HCT116 (cell line): ENCODE data around the gene ATXN2. TPM values are rescaled to one million over a fixed set of nuclear protein-coding genes. Genes with fewer than 3 reads are reported as not detected.
A peak's percentile ranks its signal among the peaks of the same experiment; 100 is the strongest.

Experiments used
- ATAC-seq: fragments of 200-7000 bp; cut with Tn5 transposase; 2 replicates; pipeline ENCODE4 v1.9.1; 2020; ENCODE audit warnings: mild to moderate bottlenecking, moderate library complexity
- BruUV-seq: library from RNA; stranded (reverse); fragments of 400-500 nt; replicated peaks from 2 replicates; lab custom pipeline; 2021; lab: Mats Ljungman, UMichigan
- CTCF ChIA-PET: fragments of 300-600 bp; sonication (Branson Sonifier 250); formaldehyde crosslinking; loops from one replicate; lab custom pipeline; 2021; ENCODE audit warnings: antibody characterized with exemption; lab: Charles Lee
- POLR2A ChIA-PET: fragments of 300-600, 350-600 bp; sonication (Branson Sonifier 250); formaldehyde crosslinking; loops from one replicate; lab custom pipeline; 2021; ENCODE audit warnings: antibody characterized with exemption; lab: Charles Lee
- RAD21 ChIA-PET, 2 experiments: fragments of 300-600 bp; sonication (Branson Sonifier 250); formaldehyde crosslinking; loops; one replicate each; lab custom pipeline; 2023; ENCODE audit warnings: low total read pairs in 2 of 2; ENCODE audit not compliant: uncharacterized antibody in 2 of 2, unreplicated experiment in 2 of 2, low non-redundant PET in 1 of 2; lab: Charles Lee
- DNase-seq: peaks from one replicate; pipeline ENCODE4 v3.0.0-alpha.2; 2010; ENCODE audit warnings: low read depth, low spot score
- H2AFZ ChIP-seq: fragments of 200-600 bp; shearing (Covaris generic), sonication (generic); 2 replicates; pipeline ENCODE4 v1.6.1; 2017; ENCODE audit warnings: low read depth, mixed run types, mixed read lengths, antibody characterized with exemption, low read length; ENCODE audit not compliant: poor library complexity, severe bottlenecking
- H3K27ac ChIP-seq: 2 replicates; pipeline ENCODE4 v1.5.1; 2012; ENCODE audit warnings: low read depth, low read length
- H3K27me3 ChIP-seq: fragments of 200-600 bp; sonication (generic); 2 replicates; pipeline ENCODE4 v1.6.1; 2016; ENCODE audit warnings: mixed run types, low read length, mixed read lengths; ENCODE audit not compliant: insufficient read depth
- H3K36me3 ChIP-seq, 2 experiments: fragments of 200-500 bp in 1 of 2; fragments of 200-600 bp in 1 of 2; sonication (Bioruptor generic) in 1 of 2; sonication (generic) in 1 of 2; 2 replicates each; pipeline versions ENCODE4 v1.5.1 to v1.6.1; 2014 to 2016; ENCODE audit warnings: low read length in 2 of 2, inconsistent platforms in 1 of 2, mixed read lengths in 1 of 2, mixed run types in 1 of 2; ENCODE audit not compliant: insufficient read depth in 2 of 2, control insufficient read depth in 1 of 2
- H3K4me1 ChIP-seq, 2 experiments: fragments of 200-600 bp in 1 of 2; sonication (generic) in 1 of 2; 2 replicates each; pipeline versions ENCODE4 v1.5.1 to v1.6.1; 2012 to 2017; ENCODE audit warnings: low read length in 2 of 2, inconsistent platforms in 1 of 2, mild to moderate bottlenecking in 1 of 2, mixed read lengths in 1 of 2, mixed run types in 1 of 2, moderate library complexity in 1 of 2; ENCODE audit not compliant: insufficient read depth in 2 of 2, control insufficient read depth in 1 of 2
- H3K4me2 ChIP-seq: fragments of 200-600 bp; sonication (generic); 2 replicates; pipeline ENCODE4 v1.6.1; 2017; ENCODE audit warnings: mixed run types, low read length, mixed read lengths
- H3K4me3 ChIP-seq, 2 experiments: fragments of 200-600 bp in 1 of 2; sonication (generic) in 1 of 2; replicated peaks in 1 of 2; 2 replicates each; pipeline ENCODE4 v1.5.1; 2011 to 2016; ENCODE audit warnings: low read length in 2 of 2, control low read depth in 1 of 2, low read depth in 1 of 2, mild to moderate bottlenecking in 1 of 2, mixed read lengths in 1 of 2, mixed run types in 1 of 2
- H3K79me2 ChIP-seq: fragments of 200-600 bp; sonication (generic); 2 replicates; pipeline ENCODE4 v1.6.1; 2017; ENCODE audit warnings: mild to moderate bottlenecking, mixed run types, low read length, moderate library complexity, mixed read lengths; ENCODE audit not compliant: insufficient read depth
- H3K9ac ChIP-seq: fragments of 200-600 bp; sonication (generic); 2 replicates; pipeline ENCODE4 v1.6.1; 2016; ENCODE audit warnings: low read length, mixed read lengths
- H3K9me2 ChIP-seq: fragments of 200-600 bp; sonication (generic), shearing (Covaris generic); 2 replicates; pipeline ENCODE4 v1.6.1; 2017; ENCODE audit warnings: mixed run types, mild to moderate bottlenecking, moderate library complexity; ENCODE audit not compliant: insufficient read depth
- H3K9me3 ChIP-seq, 2 experiments: fragments of 200-500 bp in 1 of 2; fragments of 200-600 bp in 1 of 2; sonication (Bioruptor generic) in 1 of 2; sonication (generic) in 1 of 2; 2 replicates each; pipeline ENCODE4 v1.6.1; 2014 to 2017; ENCODE audit warnings: low read length in 2 of 2, mixed read lengths in 2 of 2, inconsistent platforms in 1 of 2, low read depth in 1 of 2, mild to moderate bottlenecking in 1 of 2, mixed run types in 1 of 2, moderate library complexity in 1 of 2; ENCODE audit not compliant: control insufficient read depth in 1 of 2, insufficient read depth in 1 of 2
- H4K20me1 ChIP-seq: fragments of 200-600 bp; sonication (generic), shearing (Covaris generic); 2 replicates; pipeline ENCODE4 v1.6.1; 2017; ENCODE audit warnings: mixed run types, mild to moderate bottlenecking, moderate library complexity; ENCODE audit not compliant: insufficient read depth
- CBX3 ChIP-seq: IDR thresholded peaks from 2 replicates; pipeline ENCODE4 v1.6.1; 2012; ENCODE audit warnings: low read depth
- CEBPB ChIP-seq: IDR thresholded peaks from 2 replicates; pipeline ENCODE4 v1.6.1; 2012; ENCODE audit warnings: low read depth
- EGR1 ChIP-seq: IDR thresholded peaks from 2 replicates; pipeline ENCODE4 v1.6.1; 2012; ENCODE audit warnings: low read depth
- EZH2phosphoT487 ChIP-seq: fragments of 200-600 bp; IDR thresholded peaks from 2 replicates; pipeline ENCODE4 v1.6.1; 2018; ENCODE audit warnings: antibody characterized with exemption, borderline replicate concordance
- FOSL1 ChIP-seq: IDR thresholded peaks from 2 replicates; pipeline ENCODE4 v1.6.1; 2012; ENCODE audit warnings: low read depth
- JUND ChIP-seq: IDR thresholded peaks from 2 replicates; pipeline ENCODE4 v1.6.1; 2012
- POLR2A ChIP-seq: IDR thresholded peaks from 2 replicates; pipeline ENCODE4 v1.7.0; 2011; ENCODE audit warnings: borderline replicate concordance; ENCODE audit not compliant: insufficient read depth, insufficient read length; ENCODE audit errors: extremely low read depth
- RAD21 ChIP-seq: IDR thresholded peaks from 2 replicates; pipeline ENCODE4 v1.6.1; 2012; ENCODE audit warnings: low read depth, mild to moderate bottlenecking
- SIN3A ChIP-seq: IDR thresholded peaks from 2 replicates; pipeline ENCODE4 v1.6.1; 2012; ENCODE audit warnings: low read depth
- SRF ChIP-seq: IDR thresholded peaks from 2 replicates; pipeline ENCODE4 v1.6.1; 2012; ENCODE audit warnings: low read depth
- TCF7L2 ChIP-seq: IDR thresholded peaks from 2 replicates; pipeline ENCODE4 v1.7.0; 2011; ENCODE audit warnings: borderline replicate concordance, inconsistent platforms; ENCODE audit not compliant: insufficient read depth, insufficient read length; ENCODE audit errors: extremely low read depth
- ZFX ChIP-seq: fragments of 450-650 bp; IDR thresholded peaks from 2 replicates; pipeline ENCODE4 v1.6.1; 2017
- ZNF274 ChIP-seq: fragments of 200-500 bp; sonication (Bioruptor generic); IDR thresholded peaks from 2 replicates; pipeline ENCODE4 v1.6.1; 2014; ENCODE audit warnings: mild to moderate bottlenecking, low read depth, low read length, inconsistent platforms
- intact Hi-C: fragments of 100-400 bp; cut with micrococcal nuclease; formaldehyde crosslinking; loops from 2 replicates; pipeline ENCODE4 v1.10.0; 2022
- total RNA-seq: library from RNA; stranded (reverse); gene quantifications from one replicate; pipeline ENCODE4 v1.2.1, GENCODE V29; 2021; ENCODE audit not compliant: unreplicated experiment
- TF ChIP-seq, protein P1 (sequence below), 3 experiments: fragments of 200-600 bp in 1 of 3; sonication (generic) in 1 of 3; IDR thresholded peaks in 2 of 3; conservative IDR thresholded peaks in 1 of 3; 2 replicates each; pipeline ENCODE4 v1.5.1; 2012 to 2017; ENCODE audit warnings: low read depth in 2 of 3, low read length in 2 of 3, antibody characterized with exemption in 1 of 3, borderline replicate concordance in 1 of 3, control low read depth in 1 of 3, mild to moderate bottlenecking in 1 of 3, mixed read lengths in 1 of 3, mixed run types in 1 of 3, moderate library complexity in 1 of 3; ENCODE audit not compliant: insufficient read depth in 1 of 3
- TF ChIP-seq, protein P2 (sequence below): IDR thresholded peaks from 2 replicates; pipeline ENCODE4 v1.6.1; 2012

ATXN2 gene
- total RNA-seq, 1 experiment from 2014 or later: 72.7 TPM

DNA sequence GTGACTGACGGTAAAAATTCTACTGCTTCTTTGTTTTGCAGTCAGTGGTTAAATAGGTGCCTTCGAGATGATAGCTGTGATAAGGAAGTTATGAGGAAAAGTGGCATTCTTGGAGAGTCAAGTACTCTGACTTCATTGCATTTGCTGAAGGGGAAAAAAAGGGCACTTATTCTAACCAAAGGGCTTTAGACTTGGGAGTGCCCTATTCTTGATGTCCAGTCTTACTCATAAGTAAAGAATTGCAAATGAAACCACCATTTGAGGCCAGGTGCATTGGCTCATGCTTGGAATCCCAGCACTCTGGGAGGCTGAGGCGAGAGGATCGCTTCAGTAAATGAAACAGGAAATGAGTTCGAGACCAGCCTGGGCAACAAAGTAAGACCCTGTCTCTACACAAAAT is 46.3 kb upstream of the ATXN2 start:
- Histone ChIP-seq H2AFZ (no peak overlapping the region), H3K9me3 (no peaks in the 10 kb centered on the region), H3K27me3 (no peaks in the 10 kb centered on the region), H3K27ac (no peak overlapping the region; the same call in 1 of the 2 replicates), H3K4me2 (0 out of 2 replicates have a peak overlapping the region, but pooled peaks have one; percentile 7), H3K9me2 (no peaks in the 10 kb centered on the region), H3K9ac (no peak overlapping the region), H3K36me3 (peaks cover 12 to 16% of the 10 kb centered on the region in 2 experiments; a peak in 3 of 4 replicates), H3K4me1 (peaks cover 0 to 8% of the 10 kb centered on the region in 2 experiments; a peak in 2 of 4 replicates), H4K20me1 (no peaks in the 10 kb centered on the region), H3K4me3 (no peak overlapping the region), H3K79me2 (no peaks in the 10 kb centered on the region)
- DNase-seq (no peak), ATAC-seq (peak; percentile 52; the same call in 1 of the 2 replicates)
- POLR2A ChIA-PET: no interaction called here
- intact Hi-C loops: no loop called here
- RAD21 ChIA-PET: no interaction called here
- CTCF ChIA-PET: no interaction called here
- no TSS peak for BruUV-seq
- TF ChIP-seq FOSL1: no peak
- no peak for TF ChIP-seq TCF7L2
- TF ChIP-seq ZFX: no peak
- TF ChIP-seq, protein P1, sequence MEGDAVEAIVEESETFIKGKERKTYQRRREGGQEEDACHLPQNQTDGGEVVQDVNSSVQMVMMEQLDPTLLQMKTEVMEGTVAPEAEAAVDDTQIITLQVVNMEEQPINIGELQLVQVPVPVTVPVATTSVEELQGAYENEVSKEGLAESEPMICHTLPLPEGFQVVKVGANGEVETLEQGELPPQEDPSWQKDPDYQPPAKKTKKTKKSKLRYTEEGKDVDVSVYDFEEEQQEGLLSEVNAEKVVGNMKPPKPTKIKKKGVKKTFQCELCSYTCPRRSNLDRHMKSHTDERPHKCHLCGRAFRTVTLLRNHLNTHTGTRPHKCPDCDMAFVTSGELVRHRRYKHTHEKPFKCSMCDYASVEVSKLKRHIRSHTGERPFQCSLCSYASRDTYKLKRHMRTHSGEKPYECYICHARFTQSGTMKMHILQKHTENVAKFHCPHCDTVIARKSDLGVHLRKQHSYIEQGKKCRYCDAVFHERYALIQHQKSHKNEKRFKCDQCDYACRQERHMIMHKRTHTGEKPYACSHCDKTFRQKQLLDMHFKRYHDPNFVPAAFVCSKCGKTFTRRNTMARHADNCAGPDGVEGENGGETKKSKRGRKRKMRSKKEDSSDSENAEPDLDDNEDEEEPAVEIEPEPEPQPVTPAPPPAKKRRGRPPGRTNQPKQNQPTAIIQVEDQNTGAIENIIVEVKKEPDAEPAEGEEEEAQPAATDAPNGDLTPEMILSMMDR (IDR thresholded peaks at IDR 0.05 in 2 of 3, conservative IDR thresholded peaks at IDR 0.05 in 1 of 3; ENCODE audit: borderline replicate concordance in 1 of 3, insufficient read depth in 1 of 3, low read depth in 2 of 3, low read length in 2 of 3): no peak
- TF ChIP-seq CBX3: no peak
- no peak for TF ChIP-seq EZH2phosphoT487

DNA sequence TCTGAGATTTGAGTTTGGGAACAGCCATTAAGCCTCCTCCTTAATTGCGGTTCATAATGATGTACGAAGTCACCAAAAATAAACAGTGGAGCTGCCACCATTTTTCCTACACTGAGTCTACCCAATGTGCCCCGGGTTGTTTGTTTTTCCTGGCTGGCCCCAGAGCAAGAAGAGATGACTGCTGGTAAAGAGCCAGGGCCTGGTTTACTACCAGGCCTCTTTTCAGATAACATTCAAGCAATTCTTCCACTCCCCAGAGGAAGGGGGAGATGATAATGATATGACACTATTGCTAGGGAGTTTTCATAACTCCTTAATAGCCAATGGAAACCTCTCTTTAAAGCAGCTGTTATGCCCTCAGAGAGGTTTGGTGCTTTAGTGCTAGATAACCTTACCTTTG is 44.3 kb upstream of the ATXN2 start:
- CTCF ChIA-PET: no interaction called here
- H3K9me2 ChIP-seq: no peaks in the 10 kb centered on the region
- POLR2A ChIA-PET: no interaction called here
- ATAC-seq: no peak
- RAD21 ChIA-PET: no interaction called here
- peaks cover 5 to 12% of the 10 kb centered on the region in 2 experiments; a peak in 2 of 4 replicates for H3K36me3 ChIP-seq
- H3K27me3 ChIP-seq: no peaks in the 10 kb centered on the region
- H3K9ac ChIP-seq: no peak overlapping the region
- peaks cover 0 to 8% of the 10 kb centered on the region in 2 experiments; a peak in 2 of 4 replicates for H3K4me1 ChIP-seq
- no peak overlapping the region for H3K4me2 ChIP-seq
- H3K9me3 ChIP-seq: no peaks in the 10 kb centered on the region
- no peak overlapping the region for H3K4me3 ChIP-seq
- H3K79me2 ChIP-seq: no peaks in the 10 kb centered on the region
- no peak for DNase-seq
- no TSS peak for BruUV-seq
- intact Hi-C loops: no loop called here
- no peaks in the 10 kb centered on the region for H4K20me1 ChIP-seq
- no peak overlapping the region for H3K27ac ChIP-seq
- H2AFZ ChIP-seq: no peak overlapping the region
- TF ChIP-seq SRF (no peak), ZNF274 (no peak), RAD21 (no peak), JUND (no peak), SIN3A (no peak), CBX3 (no peak), EGR1 (no peak), POLR2A (no peak), CEBPB (no peak)
- TF ChIP-seq, protein P2, sequence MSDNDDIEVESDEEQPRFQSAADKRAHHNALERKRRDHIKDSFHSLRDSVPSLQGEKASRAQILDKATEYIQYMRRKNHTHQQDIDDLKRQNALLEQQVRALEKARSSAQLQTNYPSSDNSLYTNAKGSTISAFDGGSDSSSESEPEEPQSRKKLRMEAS: no peak
- TF ChIP-seq, protein P1 (IDR thresholded peaks at IDR 0.05 in 2 of 3, conservative IDR thresholded peaks at IDR 0.05 in 1 of 3; ENCODE audit: borderline replicate concordance in 1 of 3, insufficient read depth in 1 of 3, low read depth in 2 of 3, low read length in 2 of 3): no peak
